Brain microvascular endothelial cell (primary cell): ENCODE data around the gene ZNF638.

ENCODE experiments used
- DNase-seq: peaks from one replicate; pipeline ENCODE4 v3.0.0-alpha.2; 2020
- H3K27ac ChIP-seq: fragments of 250-450 bp; sonication (Bioruptor Pico); 2 replicates; pipeline ENCODE4 v1.5.1; 2020; ENCODE audit warnings: mild to moderate bottlenecking, moderate library complexity
- H3K27me3 ChIP-seq: fragments of 250-450 bp; sonication (Bioruptor Pico); replicated peaks from 2 replicates; pipeline ENCODE4 v1.5.1; 2020; ENCODE audit warnings: mild to moderate bottlenecking
- H3K36me3 ChIP-seq: fragments of 250-450 bp; sonication (Bioruptor Pico); replicated peaks from 2 replicates; pipeline ENCODE4 v1.5.1; 2020; ENCODE audit warnings: mild to moderate bottlenecking
- H3K4me3 ChIP-seq: 2 replicates; pipeline ENCODE4 v1.5.1; 2011; ENCODE audit warnings: low read depth, mild to moderate bottlenecking, control low read depth, low read length, moderate library complexity
- CTCF ChIP-seq: IDR thresholded peaks from 2 replicates; pipeline ENCODE4 v1.5.1; 2011; ENCODE audit warnings: low read depth, mild to moderate bottlenecking, moderate library complexity, low read length, control low read depth, inconsistent platforms; ENCODE audit errors: missing control alignments
- in situ Hi-C: cut with HindIII; loops from 2 replicates; pipeline ENCODE4 v1.10.0; 2017; ENCODE audit warnings: low sequenced_read_pairs, low pct_ligation_motif_present

The ZNF638 gene

GRCh38 chr2:71449343-71449742 is 117.8 kb downstream of the ZNF638 start:
- TF ChIP-seq CTCF = no peak
- Histone ChIP-seq H3K27ac (no peak overlapping the region), H3K27me3 (no peaks in the 10 kb centered on the region), H3K4me3 (no peak overlapping the region), H3K36me3 (no peaks in the 10 kb centered on the region)
- no peak for DNase-seq
- in situ Hi-C loops = no loop called here

DNA sequence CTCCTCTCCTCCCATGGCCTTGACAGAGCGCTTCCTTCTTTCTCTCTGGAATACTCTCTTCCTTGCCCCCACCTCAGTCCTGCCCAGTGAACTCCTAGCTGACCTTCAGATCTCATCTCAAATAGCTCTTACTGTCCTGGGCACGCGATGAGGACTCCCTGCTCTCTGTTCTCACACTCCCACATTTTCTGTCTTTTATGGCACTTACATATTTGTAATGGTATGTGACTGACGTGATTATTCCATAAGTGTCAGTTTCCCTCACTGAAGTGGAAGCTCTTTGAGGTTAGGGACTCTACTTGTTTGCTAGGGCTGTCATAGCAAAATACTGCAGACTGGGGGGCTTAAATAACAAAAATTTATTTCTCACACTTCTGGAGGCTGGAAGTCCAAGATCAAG is 120.1 kb downstream of the ZNF638 start:
- no peak for DNase-seq
- in situ Hi-C loops = no loop called here
- Histone ChIP-seq H3K27ac (no peak overlapping the region), H3K36me3 (no peaks in the 10 kb centered on the region), H3K27me3 (no peaks in the 10 kb centered on the region), H3K4me3 (no peak overlapping the region)
- no peak for TF ChIP-seq CTCF

GRCh38 chr2:71452565-71452964 is 121.0 kb downstream of the ZNF638 start:
- DNase-seq = no peak
- in situ Hi-C loops = no loop called here
- peak; percentile 68 for TF ChIP-seq CTCF
- H3K36me3 ChIP-seq = no peaks in the 10 kb centered on the region
- no peak overlapping the region for H3K27ac ChIP-seq
- H3K27me3 ChIP-seq = no peaks in the 10 kb centered on the region
- no peak overlapping the region for H3K4me3 ChIP-seq

GRCh38 chr2:71453404-71454220 is 122.0 kb downstream of the ZNF638 start, which contains the start of gene DYSF:
Gene DYSF, plus strand, starts transcription at chr2:71453561.
- H3K27me3 ChIP-seq = no peaks in the 10 kb centered on the region
- in situ Hi-C loops = no loop called here
- H3K4me3 ChIP-seq = peak within 1 kb of the TSS; percentile 61
- no peak for DNase-seq
- TF ChIP-seq CTCF = no peak
- H3K36me3 ChIP-seq = no peaks in the 10 kb centered on the region
- H3K27ac ChIP-seq = peak within 1 kb of the TSS; percentile 13

GRCh38 chr2:71454221-71455010 is 122.8 kb downstream of the ZNF638 start:
- Histone ChIP-seq H3K4me3 (peak overlapping the region; percentile 61), H3K36me3 (no peaks in the 10 kb centered on the region), H3K27me3 (no peaks in the 10 kb centered on the region), H3K27ac (no peak overlapping the region)
- in situ Hi-C loops = no loop called here
- no peak for DNase-seq
- no peak for TF ChIP-seq CTCF
